HepG2 (cell line): ENCODE measurements around the gene SYMPK. TPM values are rescaled to one million over a fixed set of nuclear protein-coding genes. Genes with fewer than 3 reads are reported as not detected.

ENCODE experiments used
- ATF3 ChIP-seq: sonication (generic); formaldehyde crosslinking; IDR thresholded peaks from 2 replicates; pipeline ENCODE4 v1.4.0; 2020; ENCODE audit warnings: missing genetic modification reagents
- FIP1L1 ChIP-seq: fragments of 200-400 bp; formaldehyde crosslinking; IDR thresholded peaks from 2 replicates; pipeline ENCODE4 v1.6.1; 2018; ENCODE audit warnings: low read depth, mild to moderate bottlenecking, low read length, moderate library complexity, borderline replicate concordance; ENCODE audit not compliant: insufficient read depth
- GABPB1 ChIP-seq: IDR thresholded peaks from 2 replicates; pipeline ENCODE4 v1.6.1; 2016; ENCODE audit warnings: mild to moderate bottlenecking, missing genetic modification reagents, moderate library complexity, missing compliant biosample characterization
- GPBP1L1 ChIP-seq: sonication (generic); formaldehyde crosslinking; IDR thresholded peaks from 2 replicates; pipeline ENCODE4 v1.5.0; 2020; ENCODE audit warnings: mild to moderate bottlenecking, missing genetic modification reagents
- HNF1A ChIP-seq, 2 experiments: sonication (generic) in 1 of 2; formaldehyde crosslinking in 1 of 2; IDR thresholded peaks; 2 replicates each; pipeline versions ENCODE4 v1.4.0 to v1.6.1; 2016 to 2020; ENCODE audit warnings: borderline replicate concordance in 1 of 2, low read depth in 1 of 2, mild to moderate bottlenecking in 1 of 2, missing genetic modification reagents in 1 of 2
- HOXA5 ChIP-seq: sonication (generic); formaldehyde crosslinking; IDR thresholded peaks from 2 replicates; pipeline ENCODE4 v1.4.0; 2020; ENCODE audit warnings: missing genetic modification reagents
- MAZ ChIP-seq, 2 experiments: sonication (generic) in 1 of 2; formaldehyde crosslinking in 1 of 2; IDR thresholded peaks; 2 replicates each; pipeline versions ENCODE4 v1.5.0 to v1.6.1; 2012 to 2020; ENCODE audit warnings: low read depth in 2 of 2, mild to moderate bottlenecking in 2 of 2, borderline replicate concordance in 1 of 2, improper control_type of control experiment in 1 of 2, low read length in 1 of 2, missing genetic modification reagents in 1 of 2, moderate library complexity in 1 of 2
- NAIF1 ChIP-seq: sonication (generic); formaldehyde crosslinking; IDR thresholded peaks from 2 replicates; pipeline ENCODE4 v1.5.0; 2020; ENCODE audit warnings: mild to moderate bottlenecking, missing genetic modification reagents, borderline replicate concordance
- SATB2 ChIP-seq: sonication (generic); formaldehyde crosslinking; IDR thresholded peaks from 2 replicates; pipeline ENCODE4 v1.5.0; 2020; ENCODE audit warnings: missing genetic modification reagents
- ZBTB46 ChIP-seq: sonication (generic); formaldehyde crosslinking; IDR thresholded peaks from 2 replicates; pipeline ENCODE4 v1.4.0; 2020; ENCODE audit warnings: mild to moderate bottlenecking, missing genetic modification reagents, borderline replicate concordance
- ZNF101 ChIP-seq: sonication (generic); formaldehyde crosslinking; IDR thresholded peaks from 2 replicates; pipeline ENCODE4 v1.4.0; 2020; ENCODE audit warnings: mild to moderate bottlenecking, low read depth, missing genetic modification reagents, borderline replicate concordance
- ZNF709 ChIP-seq: sonication (generic); formaldehyde crosslinking; IDR thresholded peaks from 2 replicates; pipeline ENCODE4 v1.5.0; 2020; ENCODE audit warnings: mild to moderate bottlenecking, missing genetic modification reagents
- ZNF710 ChIP-seq: sonication (generic); formaldehyde crosslinking; IDR thresholded peaks from 2 replicates; pipeline ENCODE4 v1.5.0; 2020; ENCODE audit warnings: mild to moderate bottlenecking, missing genetic modification reagents, borderline replicate concordance
- polyA plus RNA-seq, 8 experiments: library from polyadenylated mRNA; depleted of rRNA in 3 of 8; stranded (reverse) in 7 of 8; unstranded in 1 of 8; fragments of >200 nt; fragmentation: Illumina TruSeq in 4 of 8; extraction: Trizol in 4 of 8; gene quantifications; 2 replicates each; pipeline versions ENCODE4 v1.2.1 to v1.2.3, GENCODE V29; 2011 to 2016; ENCODE audit warnings: low read depth in 4 of 8, missing spikeins in 1 of 8, mixed read lengths in 1 of 8; ENCODE audit not compliant: insufficient read depth in 1 of 8
- total RNA-seq, 5 experiments: library from RNA; depleted of rRNA; stranded (reverse); fragments of >200 nt; fragmentation: Illumina TruSeq; extraction: Trizol; gene quantifications; 2 replicates each; pipeline ENCODE4 v1.2.3, GENCODE V29; 2016; ENCODE audit warnings: low read depth in 1 of 5

Gene SYMPK
- total and polyA plus RNA-seq, 2 of the 13 experiments (the other 11 are each of a cell fraction or from before 2014, with no cell fraction given), result 21.9 to 55.7 TPM

GRCh38 chr19:45884682-45885555 is 22.0 kb upstream of the SYMPK start (continued):
- TF ChIP-seq NAIF1 (CRISPR knock-in tag) (no peak), GPBP1L1 (CRISPR knock-in tag) (no peak), ZNF710 (CRISPR knock-in tag) (no peak), ZNF101 (CRISPR knock-in tag) (no peak), SATB2 (no peak), ZNF709 (CRISPR knock-in tag) (no peak; the same call in 1 of the 2 replicates), GABPB1 (peak; percentile 61; the same call in 1 of the 2 replicates), MAZ (IDR thresholded peaks at IDR 0.05; ENCODE audit: borderline replicate concordance, low read depth, low read length) (no peak), MAZ (CRISPR knock-in tag; IDR thresholded peaks at IDR 0.05; ENCODE audit: low read depth) (no peak), ZBTB46 (no peak), HNF1A (IDR thresholded peaks at IDR 0.05; ENCODE audit: low read depth) (no peak), HNF1A (CRISPR knock-in tag; IDR thresholded peaks at IDR 0.05; ENCODE audit: borderline replicate concordance) (peak; percentile 10; the same call in 1 of the 2 replicates), ATF3 (CRISPR knock-in tag) (no peak), HOXA5 (CRISPR knock-in tag) (no peak), FIP1L1 (0 out of 2 replicates have a peak, but pooled peaks have one; percentile 30)
